Measurements from ENCODE around the gene KCND2. TPM values are rescaled to one million over a fixed set of nuclear protein-coding genes. Genes with fewer than 3 reads are reported as not detected.

KCND2 gene
- total RNA-seq, 1 donor from 2014 or later = 13.7 TPM

DNA sequence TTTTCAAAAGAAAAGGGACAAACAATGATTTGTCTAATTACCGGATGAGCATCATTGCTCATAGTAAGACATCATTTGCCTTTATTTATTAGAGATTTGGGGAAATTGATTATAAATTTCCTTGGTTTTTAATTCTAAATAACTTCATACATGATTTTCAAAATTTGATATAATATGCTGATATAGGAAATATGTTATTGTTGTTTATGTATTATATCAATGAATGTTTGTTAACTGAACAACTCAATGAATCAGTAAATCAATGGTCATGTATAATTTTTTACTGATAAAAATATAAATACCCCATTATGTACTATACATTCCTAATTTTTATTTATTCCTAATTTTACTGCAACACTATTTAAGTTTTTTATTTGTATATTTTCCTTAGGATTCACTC is 327.6 kb downstream of the KCND2 start:
- Mint-ChIP-seq H3K4me1 (ENCODE audit: low read depth) (peaks cover 11% of the 10 kb centered on the region), H3K27ac (no peak overlapping the region), H3K27me3 (no peaks in the 10 kb centered on the region), H3K4me3 (ENCODE audit: low read depth) (no peak overlapping the region), H3K36me3 (ENCODE audit: insufficient read depth) (no peaks in the 10 kb centered on the region), H3K9me3 (ENCODE audit: low read depth) (no peaks in the 10 kb centered on the region)
- TF ChIP-seq, protein P1, sequence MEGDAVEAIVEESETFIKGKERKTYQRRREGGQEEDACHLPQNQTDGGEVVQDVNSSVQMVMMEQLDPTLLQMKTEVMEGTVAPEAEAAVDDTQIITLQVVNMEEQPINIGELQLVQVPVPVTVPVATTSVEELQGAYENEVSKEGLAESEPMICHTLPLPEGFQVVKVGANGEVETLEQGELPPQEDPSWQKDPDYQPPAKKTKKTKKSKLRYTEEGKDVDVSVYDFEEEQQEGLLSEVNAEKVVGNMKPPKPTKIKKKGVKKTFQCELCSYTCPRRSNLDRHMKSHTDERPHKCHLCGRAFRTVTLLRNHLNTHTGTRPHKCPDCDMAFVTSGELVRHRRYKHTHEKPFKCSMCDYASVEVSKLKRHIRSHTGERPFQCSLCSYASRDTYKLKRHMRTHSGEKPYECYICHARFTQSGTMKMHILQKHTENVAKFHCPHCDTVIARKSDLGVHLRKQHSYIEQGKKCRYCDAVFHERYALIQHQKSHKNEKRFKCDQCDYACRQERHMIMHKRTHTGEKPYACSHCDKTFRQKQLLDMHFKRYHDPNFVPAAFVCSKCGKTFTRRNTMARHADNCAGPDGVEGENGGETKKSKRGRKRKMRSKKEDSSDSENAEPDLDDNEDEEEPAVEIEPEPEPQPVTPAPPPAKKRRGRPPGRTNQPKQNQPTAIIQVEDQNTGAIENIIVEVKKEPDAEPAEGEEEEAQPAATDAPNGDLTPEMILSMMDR (IDR thresholded peaks at IDR 0.05; ENCODE audit: unreplicated experiment) = no peak
- DNase-seq (ENCODE audit: low spot score, unreplicated experiment) = no peak

DNA sequence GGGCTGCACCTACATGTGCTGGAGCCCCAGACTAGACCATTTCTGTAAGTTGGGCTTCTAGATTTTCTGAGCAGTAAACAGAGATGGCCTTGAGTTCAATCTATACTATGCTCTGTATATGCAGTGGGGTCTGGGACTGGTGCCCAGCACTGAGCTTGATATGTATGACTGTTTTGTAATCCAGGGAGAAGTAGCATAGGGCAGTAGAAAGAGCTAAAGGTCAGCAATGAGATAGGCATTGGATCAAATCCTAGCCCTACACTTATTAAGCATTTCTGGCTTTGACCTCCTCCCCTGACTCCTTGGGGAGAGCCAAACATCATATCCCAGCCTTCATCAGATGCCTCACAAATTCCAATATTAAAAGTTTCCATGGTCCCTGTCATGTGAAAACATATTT is 330.4 kb downstream of the KCND2 start:
- no peaks in the 10 kb centered on the region for H3K36me3 Mint-ChIP-seq (ENCODE audit: insufficient read depth)
- peaks cover 5% of the 10 kb centered on the region for H3K9me3 Mint-ChIP-seq (ENCODE audit: low read depth)
- no peaks in the 10 kb centered on the region for H3K27me3 Mint-ChIP-seq
- TF ChIP-seq, protein P1 (IDR thresholded peaks at IDR 0.05; ENCODE audit: unreplicated experiment) = no peak
- H3K27ac Mint-ChIP-seq = no peak overlapping the region
- H3K4me3 Mint-ChIP-seq (ENCODE audit: low read depth) = no peak overlapping the region
- no peak for DNase-seq (ENCODE audit: low spot score, unreplicated experiment)
- no peaks in the 10 kb centered on the region for H3K4me1 Mint-ChIP-seq (ENCODE audit: low read depth)

GRCh38 chr7:120609136-120609753 is 336.3 kb downstream of the KCND2 start:
- no peaks in the 10 kb centered on the region for H3K36me3 Mint-ChIP-seq (ENCODE audit: insufficient read depth)
- H3K9me3 Mint-ChIP-seq (ENCODE audit: low read depth) = peaks cover 5% of the 10 kb centered on the region
- H3K4me3 Mint-ChIP-seq (ENCODE audit: low read depth) = no peak overlapping the region
- no peaks in the 10 kb centered on the region for H3K27me3 Mint-ChIP-seq
- H3K27ac Mint-ChIP-seq = no peak overlapping the region
- no peaks in the 10 kb centered on the region for H3K4me1 Mint-ChIP-seq (ENCODE audit: low read depth)
- TF ChIP-seq, protein P1 (IDR thresholded peaks at IDR 0.05; ENCODE audit: unreplicated experiment) = no peak
- no peak for DNase-seq (ENCODE audit: low spot score, unreplicated experiment)

GRCh38 chr7:120611975-120612374 is 339.0 kb downstream of the KCND2 start:
- Mint-ChIP-seq H3K9me3 (ENCODE audit: low read depth) (no peaks in the 10 kb centered on the region), H3K4me3 (ENCODE audit: low read depth) (no peak overlapping the region), H3K27me3 (no peaks in the 10 kb centered on the region), H3K36me3 (ENCODE audit: insufficient read depth) (no peaks in the 10 kb centered on the region), H3K27ac (no peak overlapping the region), H3K4me1 (ENCODE audit: low read depth) (no peaks in the 10 kb centered on the region)
- TF ChIP-seq, protein P1 (IDR thresholded peaks at IDR 0.05; ENCODE audit: unreplicated experiment) = no peak
- no peak for DNase-seq (ENCODE audit: low spot score, unreplicated experiment)

GRCh38 chr7:120615703-120616102 is 342.7 kb downstream of the KCND2 start:
- TF ChIP-seq, protein P1 (IDR thresholded peaks at IDR 0.05; ENCODE audit: unreplicated experiment) = no peak
- no peaks in the 10 kb centered on the region for H3K27me3 Mint-ChIP-seq
- H3K27ac Mint-ChIP-seq = no peak overlapping the region

More at GRCh38 chr7:120615703-120616102, 342.7 kb downstream of the KCND2 start:
- DNase-seq (ENCODE audit: low spot score, unreplicated experiment) = no peak
- no peaks in the 10 kb centered on the region for H3K36me3 Mint-ChIP-seq (ENCODE audit: insufficient read depth)
- no peak overlapping the region for H3K4me3 Mint-ChIP-seq (ENCODE audit: low read depth)
- no peaks in the 10 kb centered on the region for H3K4me1 Mint-ChIP-seq (ENCODE audit: low read depth)
- H3K9me3 Mint-ChIP-seq (ENCODE audit: low read depth) = no peaks in the 10 kb centered on the region
